IPS-11a (cell line): Measurements from ENCODE around the gene DGKI.

Source experiments
- H3K4me3 ChIP-seq: one replicate; pipeline ENCODE4 v1.5.1; 2013; ENCODE audit warnings: low read depth, low read length, control low read depth

DGKI gene

GRCh38 chr7:137791930-137792329, 54.8 kb downstream of the DGKI start:
- H3K4me3 ChIP-seq: no peak overlapping the region

- no peak overlapping the region for H3K4me3 ChIP-seq
These were observed 55.9 kb downstream of the DGKI start for GRCh38 chr7:137790828-137791227.

- no peak overlapping the region for H3K4me3 ChIP-seq
These were observed 57.4 kb downstream of the DGKI start for GRCh38 chr7:137789215-137789882.

- no peak overlapping the region for H3K4me3 ChIP-seq
These were observed 59.3 kb downstream of the DGKI start for GRCh38 chr7:137787301-137787976.

GRCh38 chr7:137778511-137778910, 68.3 kb downstream of the DGKI start:
- no peak overlapping the region for H3K4me3 ChIP-seq

- no peak overlapping the region for H3K4me3 ChIP-seq
These were observed 72.0 kb downstream of the DGKI start for GRCh38 chr7:137774793-137775201.

GRCh38 chr7:137772748-137773147, 74.0 kb downstream of the DGKI start:
- H3K4me3 ChIP-seq: no peak overlapping the region

- H3K4me3 ChIP-seq: no peak overlapping the region
These were observed 74.5 kb downstream of the DGKI start for GRCh38 chr7:137772316-137772715.

- H3K4me3 ChIP-seq: no peak overlapping the region
These were observed 75.1 kb downstream of the DGKI start for GRCh38 chr7:137771679-137772078.

- no peak overlapping the region for H3K4me3 ChIP-seq
These were observed 75.5 kb downstream of the DGKI start for GRCh38 chr7:137771273-137771672.

GRCh38 chr7:137768366-137768765, 78.4 kb downstream of the DGKI start:
- no peak overlapping the region for H3K4me3 ChIP-seq

- H3K4me3 ChIP-seq: no peak overlapping the region
These were observed 84.4 kb downstream of the DGKI start for GRCh38 chr7:137762334-137762733.

GRCh38 chr7:137760111-137760510, 86.7 kb downstream of the DGKI start:
- no peak overlapping the region for H3K4me3 ChIP-seq

- H3K4me3 ChIP-seq: no peak overlapping the region
These were observed 89.4 kb downstream of the DGKI start for GRCh38 chr7:137757146-137757925.

- no peak overlapping the region for H3K4me3 ChIP-seq
These were observed 90.7 kb downstream of the DGKI start for GRCh38 chr7:137755846-137756651.

GRCh38 chr7:137755427-137755826, 91.3 kb downstream of the DGKI start:
- H3K4me3 ChIP-seq: no peak overlapping the region

- no peak overlapping the region for H3K4me3 ChIP-seq
These were observed 92.6 kb downstream of the DGKI start for GRCh38 chr7:137753948-137754851.

- no peak overlapping the region for H3K4me3 ChIP-seq
These were observed 93.2 kb downstream of the DGKI start for GRCh38 chr7:137753575-137753947.

GRCh38 chr7:137753067-137753466, 93.7 kb downstream of the DGKI start:
- H3K4me3 ChIP-seq: no peak overlapping the region

GRCh38 chr7:137751361-137752009, 95.3 kb downstream of the DGKI start:
- no peak overlapping the region for H3K4me3 ChIP-seq
